K562 (cell line): Measurements from ENCODE around the gene METTL15. TPM values are rescaled to one million over a fixed set of nuclear protein-coding genes. Genes with fewer than 3 reads are reported as not detected.
A peak's percentile ranks its signal among the peaks of the same experiment; 100 is the strongest.

ENCODE experiments used
- ATAC-seq: fragments of 200-7000 bp; cut with Tn5 transposase; 3 replicates; pipeline ENCODE4 v1.9.1; 2020; ENCODE audit warnings: moderate library complexity
- BruUV-seq: library from RNA; stranded (reverse); fragments of 400-500 nt; replicated peaks from 2 replicates; lab custom pipeline; 2021; lab: Mats Ljungman, UMichigan
- CTCF ChIA-PET: fragments of 300-600 bp; formaldehyde crosslinking; extraction: SDS; loops from one replicate; lab custom pipeline; 2021; ENCODE audit warnings: low intra/inter-chr PET ratio; lab: Yijun Ruan, JAX
- POLR2A ChIA-PET: fragments of 300-600, 350-650 bp; sonication (Branson Sonifier 250); formaldehyde crosslinking; extraction: SDS; loops from one replicate; lab custom pipeline; 2021; ENCODE audit warnings: antibody characterized with exemption, inconsistent platforms; lab: Yijun Ruan, JAX
- DNase-seq, 4 experiments: peaks; one replicate each; pipeline versions ENCODE4 v3.0.0 to v3.0.0-alpha.2; 2011 to 2018; ENCODE audit warnings: low spot score in 3 of 4, mixed read lengths in 3 of 4; ENCODE audit errors: extremely low read depth in 1 of 4
- FAIRE-seq: peaks from 2 replicates; lab custom pipeline; 2011; peaks lifted over from hg19 to GRCh38; lab: Jason Lieb, UNC
- H2AFZ ChIP-seq: 2 replicates; pipeline ENCODE4 v1.6.0; 2011; ENCODE audit warnings: low read depth, low read length, control low read depth, inconsistent platforms
- H3K27ac ChIP-seq: fragments of 200-600 bp; 3 replicates; pipeline ENCODE4 v1.8.0; 2011; ENCODE audit warnings: low read depth, mild to moderate bottlenecking, control low read depth, inconsistent platforms, low read length, moderate library complexity, mixed read lengths; ENCODE audit errors: extremely low read depth
- H3K27me3 ChIP-seq, 2 experiments: fragments of 300-600 bp in 1 of 2; 2 replicates in 1 of 2; 3 replicates in 1 of 2; pipeline versions ENCODE4 v1.6.0 to v1.8.0; 2011; ENCODE audit warnings: inconsistent platforms in 2 of 2, low read length in 2 of 2, mild to moderate bottlenecking in 1 of 2, mixed read lengths in 1 of 2, moderate library complexity in 1 of 2; ENCODE audit not compliant: control insufficient read depth in 2 of 2, insufficient read depth in 2 of 2
- H3K36me3 ChIP-seq: fragments of 300-600 bp; 3 replicates; pipeline ENCODE4 v1.8.0; 2011; ENCODE audit warnings: mild to moderate bottlenecking, low read length, inconsistent platforms; ENCODE audit not compliant: control insufficient read depth, insufficient read depth
- H3K4me1 ChIP-seq, 2 experiments: fragments of 200-600 bp in 1 of 2; replicated peaks in 1 of 2; 2 replicates in 1 of 2; 3 replicates in 1 of 2; pipeline versions ENCODE4 v1.5.1 to v1.8.0; 2011; ENCODE audit warnings: inconsistent platforms in 2 of 2, low read length in 2 of 2, mild to moderate bottlenecking in 1 of 2, mixed read lengths in 1 of 2, moderate library complexity in 1 of 2; ENCODE audit not compliant: control insufficient read depth in 2 of 2, insufficient read depth in 2 of 2
- H3K4me2 ChIP-seq: 2 replicates; pipeline ENCODE4 v1.6.1; 2011; ENCODE audit warnings: low read length, control low read depth, inconsistent platforms, mixed read lengths; ENCODE audit not compliant: insufficient read depth
- H3K4me3 ChIP-seq: fragments of 200-600 bp; sonication (generic), shearing (Covaris generic); 2 replicates; pipeline ENCODE4 v1.5.1; 2016; ENCODE audit warnings: control low read depth, inconsistent platforms
- H3K79me2 ChIP-seq: fragments of 200-600 bp; 3 replicates; pipeline ENCODE4 v1.8.0; 2011; ENCODE audit warnings: low read length, inconsistent platforms; ENCODE audit not compliant: control insufficient read depth, insufficient read depth
- H3K9ac ChIP-seq, 2 experiments: 2 replicates each; pipeline versions ENCODE4 v1.6.0 to v1.6.1; 2011; ENCODE audit warnings: low read depth in 2 of 2, low read length in 2 of 2, control low read depth in 1 of 2, inconsistent platforms in 1 of 2, mild to moderate bottlenecking in 1 of 2, mixed read lengths in 1 of 2; ENCODE audit not compliant: insufficient read depth in 1 of 2
- H3K9me1 ChIP-seq: one replicate; pipeline ENCODE4 v1.6.0; 2011; ENCODE audit warnings: inconsistent platforms, mild to moderate bottlenecking, low read length, moderate library complexity; ENCODE audit not compliant: control insufficient read depth, insufficient read depth
- H3K9me3 ChIP-seq: replicated peaks from 2 replicates; pipeline ENCODE4 v1.5.1; 2011; ENCODE audit warnings: low read depth, low read length, inconsistent platforms; ENCODE audit not compliant: control insufficient read depth, insufficient read depth
- H4K20me1 ChIP-seq: replicated peaks from 2 replicates; pipeline ENCODE4 v1.6.1; 2011; ENCODE audit warnings: low read length, inconsistent platforms, mixed read lengths; ENCODE audit not compliant: control insufficient read depth, insufficient read depth
- ARNT ChIP-seq, 2 experiments: fragments of 450-650 bp; IDR thresholded peaks; 2 replicates each; pipeline ENCODE4 v1.6.1; 2016; ENCODE audit warnings: mild to moderate bottlenecking in 1 of 2
- BRF1 ChIP-seq: IDR thresholded peaks from 3 replicates; pipeline ENCODE4 v1.6.1; 2011; ENCODE audit warnings: borderline replicate concordance, mild to moderate bottlenecking; ENCODE audit not compliant: insufficient read length; ENCODE audit errors: extremely low read depth
- CBFA2T3 ChIP-seq: fragments of 450-650 bp; IDR thresholded peaks from 2 replicates; pipeline ENCODE4 v1.6.1; 2017
- HDAC2 ChIP-seq: fragments of 450-650 bp; IDR thresholded peaks from 2 replicates; pipeline ENCODE4 v1.6.1; 2016; ENCODE audit warnings: mild to moderate bottlenecking
- MAFG ChIP-seq: fragments of 450-650 bp; conservative IDR thresholded peaks from 2 replicates; pipeline ENCODE4 v1.6.1; 2016; ENCODE audit warnings: missing genetic modification characterization, missing compliant biosample characterization
- POLR2AphosphoS2 ChIP-seq: IDR thresholded peaks from 2 replicates; pipeline ENCODE4 v1.6.1; 2012; ENCODE audit warnings: low read length, improper control_type of control experiment
- ZNF316 ChIP-seq: fragments of 450-650 bp; IDR thresholded peaks from 2 replicates; pipeline ENCODE4 v1.6.1; 2016
- WGBS: fragments of 100-300 bp; shearing (Covaris generic); methylation state at CpG from one replicate; pipeline ENCODE4 v1.1.6; 2016; ENCODE audit warnings: low coverage, mixed read lengths; ENCODE audit not compliant: insufficient coverage; ENCODE audit errors: missing lambda C conversion rate; 5-methylcytosine and 5-hydroxymethylcytosine counted together
- in situ Hi-C: fragments of 300-500 bp; cut with MboI; formaldehyde crosslinking; loops from 4 replicates; pipeline ENCODE4 v1.15.0; 2018; ENCODE audit warnings: inconsistent platforms, mixed read lengths
- intact Hi-C: fragments of 100-400 bp; cut with micrococcal nuclease; formaldehyde crosslinking; loops from 2 replicates; pipeline ENCODE4 v1.14.2; 2022
- polyA plus RNA-seq, 8 experiments: library from polyadenylated mRNA; depleted of rRNA in 4 of 8; stranded (reverse) in 5 of 8; unstranded in 3 of 8; fragments of >200 nt; fragmentation: Nextera tagmentation in 2 of 8; fragmentation: Illumina TruSeq in 1 of 8; extraction: Ambion mirVana in 2 of 8; extraction: Trizol in 1 of 8; gene quantifications; 2 replicates each; pipeline versions ENCODE4 v1.2.1 to v1.2.3, GENCODE V29; 2011 to 2014; ENCODE audit warnings: inconsistent platforms in 1 of 8, missing spikeins in 1 of 8
- total RNA-seq, 7 experiments: library from RNA; depleted of rRNA in 6 of 7; stranded (reverse); fragments of >200 nt in 6 of 7; fragmentation: Illumina TruSeq in 2 of 7; extraction: Trizol in 2 of 7; gene quantifications; 2 replicates each; pipeline versions ENCODE4 v1.2.1 to v1.2.3, GENCODE V29; 2011 to 2021; ENCODE audit warnings: low replicate concordance in 1 of 7
- TF ChIP-seq, protein P1 (sequence below), 2 experiments: fragments of 450-650 bp in 1 of 2; sonication (generic) in 1 of 2; formaldehyde crosslinking in 1 of 2; IDR thresholded peaks in 1 of 2; conservative IDR thresholded peaks in 1 of 2; 2 replicates each; pipeline versions ENCODE4 v1.6.1 to v1.8.1; 2016 to 2023; ENCODE audit warnings: mild to moderate bottlenecking in 2 of 2, moderate library complexity in 2 of 2, inconsistent platforms in 1 of 2, missing genetic modification reagents in 1 of 2
- TF ChIP-seq, protein P2 (sequence below): fragments of 250-450 bp; sonication (Bioruptor Pico); IDR thresholded peaks from 2 replicates; pipeline ENCODE4 v1.8.0; 2021; ENCODE audit warnings: moderate library complexity, mild to moderate bottlenecking, inconsistent platforms

METTL15 gene
- total and polyA plus RNA-seq, 9 of the 15 experiments (the other 6 are each of a cell fraction or from before 2014, with no cell fraction given), result 10.7 to 21.7 (median 15.9) TPM

DNA sequence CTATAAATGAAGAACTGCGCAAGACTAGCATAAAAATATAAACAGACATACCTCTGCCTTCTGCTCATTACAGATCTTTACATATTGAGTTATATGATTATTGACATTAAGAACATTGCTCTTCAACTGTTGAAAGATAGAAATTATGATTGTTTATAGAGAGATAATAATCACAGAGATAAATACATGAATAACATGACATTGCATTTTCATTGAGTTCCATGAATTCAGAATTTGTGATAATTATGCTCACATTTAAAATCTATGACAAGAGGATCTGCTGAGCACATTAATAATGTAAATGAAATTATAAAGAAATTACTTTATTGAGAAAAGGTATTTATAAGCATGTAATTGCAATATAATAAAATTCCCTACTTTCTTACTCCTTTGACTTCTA is 25.1 kb upstream of the METTL15 start:
- H3K36me3 ChIP-seq, result peaks cover 65% of the 10 kb centered on the region
- no peak for ATAC-seq
- TF ChIP-seq BRF1 (no peak), MAFG (tag) (0 out of 2 replicates have a peak, but pooled peaks have one; percentile 13), HDAC2 (no peak), ZNF316 (peak; percentile 61), ARNT (IDR thresholded peaks at IDR 0.05) (no peak)
- H3K9ac ChIP-seq, result no peak overlapping the region
- in situ Hi-C loops, result no loop called here
- no peak overlapping the region for H3K4me3 ChIP-seq
- no peak for DNase-seq
- H3K27me3 ChIP-seq, result no peaks in the 10 kb centered on the region
- H4K20me1 ChIP-seq, result no peaks in the 10 kb centered on the region
- no peak overlapping the region for H3K4me2 ChIP-seq
- no peaks in the 10 kb centered on the region for H3K9me3 ChIP-seq
- CTCF ChIA-PET, result no interaction called here
- H3K9me1 ChIP-seq, result no peaks in the 10 kb centered on the region
- no peak for FAIRE-seq
- POLR2A ChIA-PET, result interaction anchor here (1.1 kb wide), 1 partner anchor 9 kb away, joined by 3 read pairs; no protein-coding TSS in a partner anchor
- no peak overlapping the region for H3K27ac ChIP-seq
- 100% methylated on average over 1 of the region's 1 CpG for WGBS
- no peak overlapping the region for H2AFZ ChIP-seq
- H3K4me1 ChIP-seq, result no peaks in the 10 kb centered on the region
- intact Hi-C loops, result no loop called here
- no peaks in the 10 kb centered on the region for H3K79me2 ChIP-seq
- BruUV-seq, result no TSS peak

DNA sequence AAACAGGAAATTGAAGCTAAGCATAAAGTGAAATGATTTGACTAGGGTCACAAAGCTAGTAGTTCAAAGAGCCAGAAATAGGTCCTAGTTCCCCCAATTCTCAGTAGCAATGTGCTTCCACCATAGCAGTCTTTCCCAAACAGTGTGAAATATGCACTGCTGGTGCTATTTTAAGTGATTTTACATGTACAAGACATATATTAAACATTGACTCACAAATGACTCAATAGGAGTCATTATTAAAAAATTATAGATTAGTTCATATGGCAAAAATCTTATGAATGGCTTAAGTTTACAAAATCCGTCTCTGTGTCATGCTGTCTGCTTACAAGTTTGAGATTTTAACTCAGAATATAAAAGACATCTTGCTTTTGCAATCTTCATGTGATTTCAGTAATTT is 21.6 kb upstream of the METTL15 start:
- Histone ChIP-seq H3K27ac (no peak overlapping the region), H3K4me1 (no peaks in the 10 kb centered on the region), H3K27me3 (no peaks in the 10 kb centered on the region), H3K9me1 (no peaks in the 10 kb centered on the region), H3K4me3 (no peak overlapping the region), H3K4me2 (no peak overlapping the region), H3K9me3 (no peaks in the 10 kb centered on the region), H4K20me1 (no peaks in the 10 kb centered on the region), H3K36me3 (peaks cover 62% of the 10 kb centered on the region), H3K79me2 (no peaks in the 10 kb centered on the region), H2AFZ (no peak overlapping the region), H3K9ac (no peak overlapping the region)
- DNase-seq (no peak), ATAC-seq (no peak), FAIRE-seq (no peak)
- in situ Hi-C loops, result no loop called here
- intact Hi-C loops, result no loop called here
- CTCF ChIA-PET, result no interaction called here
- BruUV-seq, result no TSS peak
- 90% methylated on average over 1 of the region's 1 CpG for WGBS
- POLR2A ChIA-PET, result no interaction called here
- TF ChIP-seq, protein P1, sequence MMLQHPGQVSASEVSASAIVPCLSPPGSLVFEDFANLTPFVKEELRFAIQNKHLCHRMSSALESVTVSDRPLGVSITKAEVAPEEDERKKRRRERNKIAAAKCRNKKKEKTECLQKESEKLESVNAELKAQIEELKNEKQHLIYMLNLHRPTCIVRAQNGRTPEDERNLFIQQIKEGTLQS (IDR thresholded peaks at IDR 0.05), result no peak
- TF ChIP-seq, protein P1 (CRISPR knock-in tag; conservative IDR thresholded peaks at IDR 0.05), result no peak
- TF ChIP-seq POLR2AphosphoS2, result no peak
- TF ChIP-seq CBFA2T3, result no peak
- TF ChIP-seq, protein P2, sequence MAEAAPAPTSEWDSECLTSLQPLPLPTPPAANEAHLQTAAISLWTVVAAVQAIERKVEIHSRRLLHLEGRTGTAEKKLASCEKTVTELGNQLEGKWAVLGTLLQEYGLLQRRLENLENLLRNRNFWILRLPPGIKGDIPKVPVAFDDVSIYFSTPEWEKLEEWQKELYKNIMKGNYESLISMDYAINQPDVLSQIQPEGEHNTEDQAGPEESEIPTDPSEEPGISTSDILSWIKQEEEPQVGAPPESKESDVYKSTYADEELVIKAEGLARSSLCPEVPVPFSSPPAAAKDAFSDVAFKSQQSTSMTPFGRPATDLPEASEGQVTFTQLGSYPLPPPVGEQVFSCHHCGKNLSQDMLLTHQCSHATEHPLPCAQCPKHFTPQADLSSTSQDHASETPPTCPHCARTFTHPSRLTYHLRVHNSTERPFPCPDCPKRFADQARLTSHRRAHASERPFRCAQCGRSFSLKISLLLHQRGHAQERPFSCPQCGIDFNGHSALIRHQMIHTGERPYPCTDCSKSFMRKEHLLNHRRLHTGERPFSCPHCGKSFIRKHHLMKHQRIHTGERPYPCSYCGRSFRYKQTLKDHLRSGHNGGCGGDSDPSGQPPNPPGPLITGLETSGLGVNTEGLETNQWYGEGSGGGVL (CRISPR knock-in tag), result no peak
